ENCODE data around the gene NSDHL.

GRCh38 chrX:152873361-152873760 lies 42.5 kb downstream of the NSDHL start:
- TF ChIP-seq CTCF (IDR thresholded peaks at IDR 0.05) (no peak), POLR2A (IDR thresholded peaks at IDR 0.05) (no peak)
